ENCODE results near the gene SLC38A4.

Gene SLC38A4

DNA sequence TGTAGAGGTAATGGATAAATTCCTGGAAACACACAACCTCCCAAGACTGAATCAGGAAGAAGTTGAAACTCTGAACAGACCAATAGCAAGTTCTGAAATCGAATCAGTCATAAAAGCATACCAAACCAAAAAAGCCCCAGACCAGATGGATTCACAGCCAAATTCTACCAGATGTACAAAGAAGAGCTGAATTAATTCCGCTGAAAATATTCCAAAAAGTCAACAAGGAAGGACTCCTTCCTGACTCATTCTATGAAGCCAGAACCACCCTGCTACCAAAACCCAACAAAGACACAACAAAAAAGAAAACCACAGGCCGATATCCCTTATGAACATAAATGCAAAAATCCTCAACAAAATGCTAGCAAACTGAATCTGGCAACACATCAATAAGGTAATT, 81.5 kb downstream of the SLC38A4 start:
- TF ChIP-seq, protein P1, sequence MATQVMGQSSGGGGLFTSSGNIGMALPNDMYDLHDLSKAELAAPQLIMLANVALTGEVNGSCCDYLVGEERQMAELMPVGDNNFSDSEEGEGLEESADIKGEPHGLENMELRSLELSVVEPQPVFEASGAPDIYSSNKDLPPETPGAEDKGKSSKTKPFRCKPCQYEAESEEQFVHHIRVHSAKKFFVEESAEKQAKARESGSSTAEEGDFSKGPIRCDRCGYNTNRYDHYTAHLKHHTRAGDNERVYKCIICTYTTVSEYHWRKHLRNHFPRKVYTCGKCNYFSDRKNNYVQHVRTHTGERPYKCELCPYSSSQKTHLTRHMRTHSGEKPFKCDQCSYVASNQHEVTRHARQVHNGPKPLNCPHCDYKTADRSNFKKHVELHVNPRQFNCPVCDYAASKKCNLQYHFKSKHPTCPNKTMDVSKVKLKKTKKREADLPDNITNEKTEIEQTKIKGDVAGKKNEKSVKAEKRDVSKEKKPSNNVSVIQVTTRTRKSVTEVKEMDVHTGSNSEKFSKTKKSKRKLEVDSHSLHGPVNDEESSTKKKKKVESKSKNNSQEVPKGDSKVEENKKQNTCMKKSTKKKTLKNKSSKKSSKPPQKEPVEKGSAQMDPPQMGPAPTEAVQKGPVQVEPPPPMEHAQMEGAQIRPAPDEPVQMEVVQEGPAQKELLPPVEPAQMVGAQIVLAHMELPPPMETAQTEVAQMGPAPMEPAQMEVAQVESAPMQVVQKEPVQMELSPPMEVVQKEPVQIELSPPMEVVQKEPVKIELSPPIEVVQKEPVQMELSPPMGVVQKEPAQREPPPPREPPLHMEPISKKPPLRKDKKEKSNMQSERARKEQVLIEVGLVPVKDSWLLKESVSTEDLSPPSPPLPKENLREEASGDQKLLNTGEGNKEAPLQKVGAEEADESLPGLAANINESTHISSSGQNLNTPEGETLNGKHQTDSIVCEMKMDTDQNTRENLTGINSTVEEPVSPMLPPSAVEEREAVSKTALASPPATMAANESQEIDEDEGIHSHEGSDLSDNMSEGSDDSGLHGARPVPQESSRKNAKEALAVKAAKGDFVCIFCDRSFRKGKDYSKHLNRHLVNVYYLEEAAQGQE (IDR thresholded peaks at IDR 0.05; ENCODE audit: insufficient read depth in 1 of 2, low read depth in 2 of 2, low read length in 2 of 2) = no peak
- TF ChIP-seq FOXP2 (optimal IDR thresholded peaks at IDR 0.05; ENCODE audit: borderline replicate concordance, extremely low read depth, extremely low read length, insufficient read depth) (no peak), TAF1 (IDR thresholded peaks at IDR 0.05; ENCODE audit: borderline replicate concordance, insufficient read depth, low read length) (no peak), SIN3A (IDR thresholded peaks at IDR 0.05; ENCODE audit: borderline replicate concordance, insufficient read depth, low read length) (no peak), POLR2AphosphoS5 (IDR thresholded peaks at IDR 0.05; ENCODE audit: low read depth, low read length) (no peak)

DNA sequence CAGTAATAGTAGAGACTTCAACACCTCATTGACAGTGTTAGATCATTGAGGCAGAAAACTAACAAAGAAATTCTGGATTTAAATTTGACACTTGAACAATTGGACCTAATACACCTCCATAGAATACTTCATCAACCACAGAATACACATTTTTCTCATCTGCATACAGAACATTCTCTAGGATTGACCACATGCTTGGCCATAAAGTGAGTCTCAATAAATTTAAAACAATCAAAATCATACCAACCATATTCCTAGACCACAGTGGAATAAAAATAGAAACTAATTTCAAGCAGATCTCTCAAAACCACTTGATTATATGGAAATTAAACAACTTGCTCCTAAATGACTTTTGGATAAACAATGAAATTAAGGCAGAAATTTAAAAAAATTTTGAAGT, 82.3 kb downstream of the SLC38A4 start:
- TF ChIP-seq FOXP2 (optimal IDR thresholded peaks at IDR 0.05; ENCODE audit: borderline replicate concordance, extremely low read depth, extremely low read length, insufficient read depth) = no peak
- TF ChIP-seq, protein P1 (IDR thresholded peaks at IDR 0.05; ENCODE audit: insufficient read depth in 1 of 2, low read depth in 2 of 2, low read length in 2 of 2) = no peak

DNA sequence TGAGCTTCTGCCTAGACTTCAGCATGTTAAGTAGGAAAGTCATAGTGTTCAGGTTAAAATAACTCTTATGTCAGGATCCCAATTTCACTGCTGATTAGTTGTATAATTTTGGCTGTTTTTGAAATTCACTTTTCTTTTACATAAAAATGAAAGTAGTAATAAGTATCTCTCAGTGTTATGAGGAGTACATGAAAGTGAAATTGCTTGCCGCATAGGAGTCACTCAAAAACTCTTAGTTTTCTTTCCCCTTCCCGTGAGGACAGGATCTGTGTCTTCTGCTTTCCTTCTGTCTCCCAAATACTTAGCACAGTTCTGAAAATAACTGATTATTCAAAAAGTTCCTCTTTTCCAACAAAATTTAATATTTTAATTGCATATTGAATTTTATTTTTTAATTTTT, 100.5 kb downstream of the SLC38A4 start:
- TF ChIP-seq SIN3A (IDR thresholded peaks at IDR 0.05; ENCODE audit: borderline replicate concordance, insufficient read depth, low read length) = no peak
- no peak for TF ChIP-seq FOXP2 (optimal IDR thresholded peaks at IDR 0.05; ENCODE audit: borderline replicate concordance, extremely low read depth, extremely low read length, insufficient read depth)
- TF ChIP-seq TAF1 (IDR thresholded peaks at IDR 0.05; ENCODE audit: borderline replicate concordance, insufficient read depth, low read length) = no peak
- TF ChIP-seq POLR2AphosphoS5 (IDR thresholded peaks at IDR 0.05; ENCODE audit: low read depth, low read length) = no peak
- TF ChIP-seq, protein P1 (IDR thresholded peaks at IDR 0.05; ENCODE audit: insufficient read depth in 1 of 2, low read depth in 2 of 2, low read length in 2 of 2) = no peak

DNA sequence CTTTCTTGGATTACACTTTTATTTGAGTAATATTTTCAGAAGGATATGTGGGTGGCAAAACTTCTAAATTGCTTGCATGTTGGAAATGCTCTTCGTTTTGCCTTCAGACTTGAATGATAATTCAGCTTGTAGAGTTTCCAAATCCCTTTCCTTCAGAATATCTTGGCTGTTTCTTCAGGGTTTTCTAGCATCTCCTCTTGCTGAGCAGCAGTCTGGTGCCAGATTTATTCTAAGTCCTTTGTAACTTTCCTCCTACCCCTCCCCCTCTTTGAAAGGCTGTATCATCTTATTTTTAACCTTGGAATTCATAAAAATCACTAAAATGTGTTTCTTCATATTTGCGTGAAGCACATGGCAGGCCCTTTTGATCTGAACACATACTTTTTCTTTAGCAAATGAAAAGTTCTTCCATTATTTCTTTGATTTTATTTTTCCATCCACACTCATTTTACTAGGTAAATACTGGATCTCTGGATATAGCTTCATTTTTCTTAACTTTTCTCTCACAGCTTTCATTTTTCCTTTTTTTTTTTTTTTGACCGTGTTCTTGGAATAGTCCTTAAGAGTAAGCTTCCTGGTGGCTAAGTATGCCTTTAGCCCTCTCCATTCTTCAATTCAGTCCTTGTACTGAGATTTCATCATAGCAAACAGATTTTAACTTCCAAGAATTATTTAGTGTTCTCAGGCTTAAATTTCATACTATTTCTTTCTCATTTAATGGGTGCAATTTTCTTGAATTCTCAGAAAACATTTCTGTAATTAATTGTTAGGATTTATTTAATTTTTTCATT, 102.0 kb downstream of the SLC38A4 start:
- TF ChIP-seq FOXP2 (optimal IDR thresholded peaks at IDR 0.05; ENCODE audit: borderline replicate concordance, extremely low read depth, extremely low read length, insufficient read depth) (no peak), POLR2AphosphoS5 (IDR thresholded peaks at IDR 0.05; ENCODE audit: low read depth, low read length) (no peak), TAF1 (IDR thresholded peaks at IDR 0.05; ENCODE audit: borderline replicate concordance, insufficient read depth, low read length) (no peak), SIN3A (IDR thresholded peaks at IDR 0.05; ENCODE audit: borderline replicate concordance, insufficient read depth, low read length) (no peak)
- TF ChIP-seq, protein P1 (IDR thresholded peaks at IDR 0.05; ENCODE audit: insufficient read depth in 1 of 2, low read depth in 2 of 2, low read length in 2 of 2) = no peak

Measured in PFSK-1 (cell line).